DOHH2 (cell line): ENCODE data around the gene HHAT.

Source experiments
- CTCF ChIP-seq: fragments of 200-600 bp; sonication (generic); IDR thresholded peaks from one replicate; pipeline ENCODE4 v1.5.1; 2014; ENCODE audit warnings: antibody characterized with exemption, mild to moderate bottlenecking, low read depth, low read length; ENCODE audit not compliant: poor library complexity, severe bottlenecking
- EZH2phosphoT487 ChIP-seq: fragments of 200-600 bp; sonication (generic); IDR thresholded peaks from 2 replicates; pipeline ENCODE4 v1.6.1; 2017; ENCODE audit warnings: borderline replicate concordance, mild to moderate bottlenecking, antibody characterized with exemption, low read length, moderate library complexity, mixed read lengths

- TF ChIP-seq CTCF (no peak), EZH2phosphoT487 (no peak)
These were observed 105.5 kb downstream of the HHAT start for GRCh38 chr1:210434223-210434622.
